GM18951 (cell line): ENCODE results near the gene SFXN5.
A peak's percentile ranks its signal among the peaks of the same experiment; 100 is the strongest.
"Not testable (repeated sequence)": the region's sequence is repeated elsewhere in the genome, so short reads cannot be mapped to it uniquely, and the experiment has no call there.

Experiments
- POLR2A ChIP-seq: IDR thresholded peaks from 4 replicates; pipeline ENCODE4 v1.6.1; 2011; ENCODE audit warnings: mild to moderate bottlenecking; ENCODE audit not compliant: insufficient read length, insufficient read depth; ENCODE audit errors: extremely low read depth
- in situ Hi-C: fragments of 300-500 bp; cut with MboI; formaldehyde crosslinking; loops from one replicate; pipeline ENCODE4 v1.12.0; 2022; ENCODE audit warnings: low sequenced_read_pairs, mixed read lengths, inconsistent platforms; ENCODE audit not compliant: unreplicated experiment

SFXN5 gene

DNA sequence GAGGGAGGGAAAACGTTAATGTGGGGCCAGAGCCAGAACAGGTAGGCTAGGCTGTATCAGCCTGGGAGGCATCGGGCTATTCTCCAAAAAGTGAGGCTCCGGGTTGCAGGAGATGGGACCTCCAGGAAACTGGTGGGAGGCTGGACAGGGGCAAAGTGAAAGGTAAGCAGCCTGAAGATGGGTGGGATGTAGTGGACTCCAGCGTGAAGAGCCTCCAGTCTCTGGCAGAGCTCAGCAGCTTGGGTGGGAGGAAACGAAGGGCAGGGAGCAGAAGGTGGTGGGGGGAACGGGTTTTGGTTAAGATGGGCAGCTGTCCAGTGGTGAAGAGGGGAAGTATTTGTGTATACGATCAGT is 157.3 kb downstream of the SFXN5 start:
- in situ Hi-C loops, result no loop called here
- TF ChIP-seq POLR2A, result no peak

DNA sequence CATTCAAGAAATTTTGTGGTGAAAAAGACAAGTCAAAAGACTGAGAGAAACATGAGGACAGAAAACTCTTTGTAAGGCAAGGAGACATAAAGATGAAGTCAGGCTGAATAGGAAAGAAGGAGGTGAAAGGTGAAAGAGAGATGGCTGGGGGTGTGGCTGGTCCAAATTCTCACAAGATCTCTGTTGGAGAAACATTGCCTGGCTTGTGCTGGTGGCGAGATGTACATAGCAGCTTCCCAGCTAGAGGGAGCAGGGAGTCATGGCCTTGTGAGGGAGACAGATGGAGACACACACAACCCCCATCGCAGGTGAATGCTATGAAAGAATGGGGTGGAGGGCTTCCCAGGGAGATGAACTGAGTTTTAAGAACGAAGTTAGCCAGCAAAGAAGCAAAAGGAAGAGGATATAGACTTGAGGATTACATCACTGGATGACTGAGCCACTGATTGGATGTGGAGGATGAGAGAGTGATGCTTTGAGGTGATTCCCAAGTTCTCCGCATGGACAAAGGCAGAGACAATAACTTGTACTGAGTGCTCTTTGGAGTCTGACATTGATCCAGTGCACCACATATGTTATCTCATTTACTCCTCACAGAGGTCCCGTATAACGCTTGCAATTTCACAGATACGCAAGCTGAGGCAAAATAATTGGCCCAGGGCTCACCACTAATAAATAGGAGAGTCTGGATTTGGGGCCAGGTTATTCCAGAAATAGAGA is 157.9 kb downstream of the SFXN5 start:
- no peak for TF ChIP-seq POLR2A
- in situ Hi-C loops, result no loop called here

DNA sequence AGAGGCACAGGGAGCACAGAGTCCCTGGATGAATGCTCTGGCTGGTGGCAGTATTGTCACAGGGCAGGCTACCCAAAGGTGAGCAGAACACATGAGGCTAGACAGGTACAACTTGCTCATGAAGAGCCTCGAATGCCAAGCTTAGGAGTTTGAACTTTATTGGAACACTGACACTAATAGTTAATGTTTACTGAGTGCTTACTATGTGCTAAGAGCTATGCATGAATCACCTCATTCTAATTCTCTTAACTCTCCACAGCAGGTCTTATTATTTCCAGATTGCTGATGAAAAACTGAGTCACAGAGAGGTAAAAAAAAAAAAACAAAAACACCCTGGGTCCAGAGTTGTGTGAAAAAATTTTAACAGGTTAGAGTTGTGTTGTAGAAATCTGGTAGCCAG is 160.3 kb downstream of the SFXN5 start:
- in situ Hi-C loops, result no loop called here
- TF ChIP-seq POLR2A, result no peak

DNA sequence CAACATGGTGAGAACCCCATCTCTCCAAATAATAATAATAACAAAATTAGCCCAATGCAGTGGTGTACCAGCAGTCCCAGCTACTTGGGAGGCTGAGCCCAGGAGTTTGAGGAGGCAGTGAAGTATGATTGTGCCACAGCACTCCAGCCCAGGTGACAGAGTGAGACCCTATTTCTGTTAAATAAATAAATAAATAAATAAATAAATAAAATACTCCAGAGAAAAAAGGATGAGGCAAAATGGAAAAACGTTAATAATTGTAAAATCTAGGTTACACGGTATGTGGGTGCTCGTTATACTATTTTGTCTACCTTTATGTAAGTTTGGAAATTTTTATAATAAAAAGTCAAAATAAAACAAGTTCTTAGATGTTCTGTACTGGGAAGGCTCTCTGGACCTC is 162.8 kb downstream of the SFXN5 start:
- TF ChIP-seq POLR2A, result no peak
- in situ Hi-C loops, result no loop called here

DNA sequence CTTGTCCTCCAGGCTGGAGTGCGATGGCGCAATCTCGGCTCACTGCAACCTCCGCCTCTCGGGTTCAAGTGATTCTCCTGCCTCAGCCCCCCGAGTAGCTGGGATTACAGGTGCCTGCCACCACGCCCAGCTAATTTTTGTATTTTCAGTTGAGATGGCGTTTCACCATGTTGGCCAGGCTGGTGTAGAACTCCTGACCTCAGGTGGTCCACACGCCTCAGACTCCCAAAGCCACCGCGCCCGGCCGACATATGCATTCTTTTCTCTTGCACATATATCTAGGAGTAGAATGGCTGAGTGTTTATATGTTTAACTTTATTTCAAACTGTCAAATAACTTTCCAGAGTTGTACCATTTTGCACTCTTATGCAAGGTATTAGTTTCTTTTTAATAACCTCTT is 164.1 kb downstream of the SFXN5 start:
- in situ Hi-C loops, result not testable (repeated sequence)

DNA sequence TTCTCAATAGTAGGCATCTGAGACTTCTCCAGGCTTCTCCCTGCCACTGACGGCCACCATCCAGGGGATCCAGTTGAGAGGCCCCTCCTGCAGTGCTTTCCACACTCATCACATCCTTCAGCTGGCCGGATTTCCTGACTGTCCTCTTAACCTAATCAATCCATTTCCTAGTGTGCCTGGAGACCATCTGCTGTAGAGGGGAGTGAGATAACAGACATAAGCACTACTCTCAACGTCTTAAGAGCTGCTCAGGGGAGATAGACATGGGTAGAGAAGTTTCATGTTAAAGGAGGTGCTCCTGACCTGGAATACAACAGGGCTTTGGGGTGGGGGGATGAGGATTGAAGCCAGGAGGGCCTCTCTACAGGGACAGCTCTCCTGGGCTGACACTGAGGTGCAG is 170.1 kb downstream of the SFXN5 start:
- no peak for TF ChIP-seq POLR2A
- in situ Hi-C loops, result no loop called here

DNA sequence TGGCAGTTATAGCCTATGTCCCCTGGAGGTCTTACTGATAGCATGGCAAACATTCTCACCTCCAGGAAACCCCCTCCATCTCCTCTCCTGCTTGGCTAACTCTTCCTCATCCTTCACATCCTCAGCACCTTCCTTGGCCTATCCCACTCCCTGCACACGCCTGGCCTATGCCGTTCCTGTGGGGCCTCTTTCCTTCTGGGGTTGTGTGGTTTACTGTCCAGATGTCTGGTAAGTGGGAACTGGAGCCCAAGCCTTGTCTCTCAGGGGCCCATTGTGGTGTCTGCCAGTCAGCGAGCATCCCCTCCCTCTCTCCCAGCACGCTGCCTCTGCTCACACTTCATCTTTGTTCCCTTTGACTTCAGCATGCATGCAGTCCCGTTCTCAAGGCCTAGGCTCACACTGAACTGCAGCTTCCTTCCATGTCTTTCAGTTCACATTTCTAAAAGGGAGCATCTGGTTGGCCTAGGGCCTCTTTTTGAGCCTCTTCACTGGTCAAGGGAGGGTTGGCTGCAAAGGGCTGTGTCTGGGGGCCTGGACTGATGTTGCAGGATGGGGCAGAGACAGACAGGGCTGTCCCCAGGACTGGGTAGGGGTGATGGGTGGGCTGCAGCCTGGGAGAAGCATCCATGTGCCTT is 171.2 kb downstream of the SFXN5 start:
- TF ChIP-seq POLR2A, result no peak
- in situ Hi-C loops, result no loop called here

DNA sequence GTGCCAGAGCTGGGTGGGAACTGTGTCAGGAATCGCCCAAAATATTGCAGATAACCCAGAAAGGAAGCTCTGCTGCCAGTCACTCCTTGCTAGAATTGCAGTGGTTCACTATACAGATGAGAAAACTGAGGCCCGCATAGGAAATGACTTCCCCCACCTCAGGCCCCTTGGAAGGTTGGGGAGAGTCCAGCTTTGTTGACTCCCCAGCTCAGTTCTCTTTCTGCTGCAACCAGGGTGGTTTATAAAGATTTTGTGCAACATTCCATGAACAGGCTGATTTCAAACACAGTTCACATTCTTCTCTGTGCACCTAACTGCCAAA is 173.0 kb downstream of the SFXN5 start:
- no peak for TF ChIP-seq POLR2A
- in situ Hi-C loops, result loop anchor here (10.0 kb wide), 1 partner anchor 76 kb away; no protein-coding TSS in a partner anchor

DNA sequence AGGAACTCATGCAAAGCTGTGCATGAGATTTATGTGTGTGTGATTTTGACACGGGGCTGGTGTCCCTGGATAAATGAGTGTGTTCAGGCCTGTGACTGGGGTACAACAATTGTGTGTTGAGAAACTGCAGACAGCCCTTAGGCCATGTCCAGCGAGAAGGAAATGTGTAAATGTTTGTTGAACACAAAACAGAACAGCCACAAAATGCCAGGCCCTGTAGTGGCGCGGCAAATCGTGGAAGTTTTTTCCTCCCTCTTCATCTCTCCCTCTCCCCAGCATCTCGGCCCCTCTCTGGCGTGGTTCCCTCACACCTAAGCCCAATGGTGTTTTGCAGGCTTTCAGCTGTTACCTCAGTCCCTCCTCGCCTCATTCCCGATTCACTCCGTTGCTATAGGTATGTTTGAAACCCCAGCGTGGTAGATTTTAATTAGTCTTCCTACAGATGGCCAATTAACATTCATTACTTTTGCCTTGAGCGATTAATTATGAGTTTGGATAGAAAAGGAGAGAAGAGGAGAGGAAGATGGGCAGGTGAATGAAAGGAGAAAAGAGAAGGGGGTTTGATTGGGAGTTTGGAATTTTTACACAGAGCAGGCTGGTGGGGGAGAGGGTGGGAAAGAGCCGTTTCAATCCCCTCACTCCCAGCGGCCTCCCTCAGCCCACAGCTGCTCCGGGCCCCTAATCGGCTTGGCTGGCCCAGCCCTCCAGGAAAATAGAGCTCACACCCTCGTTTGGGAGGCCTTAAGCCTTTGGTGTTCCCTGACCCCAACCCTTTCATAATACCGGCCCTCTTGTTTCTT is 173.5 kb downstream of the SFXN5 start:
- no peak for TF ChIP-seq POLR2A
- in situ Hi-C loops, result loop anchor here (10.0 kb wide), 1 partner anchor 77 kb away; no protein-coding TSS in a partner anchor

DNA sequence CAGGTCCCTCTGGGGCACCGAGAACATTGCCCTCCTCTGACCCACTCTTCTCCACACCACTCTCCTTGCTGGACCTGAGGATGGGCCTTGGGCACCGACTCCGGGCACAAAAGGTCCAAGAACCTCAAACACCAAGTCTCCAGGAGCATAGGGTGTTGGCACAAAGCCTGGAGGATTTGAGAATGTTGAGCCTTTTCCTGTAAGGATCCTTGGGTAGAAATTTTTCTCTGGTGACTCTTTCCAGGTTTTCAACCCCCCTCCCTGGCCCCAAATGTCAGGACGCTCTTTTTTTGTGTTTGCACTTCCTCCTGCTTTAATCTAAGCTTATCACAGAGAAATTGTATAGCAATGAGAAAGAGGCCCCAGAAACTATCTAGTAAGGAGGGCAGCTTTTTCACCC is 175.1 kb downstream of the SFXN5 start:
- TF ChIP-seq POLR2A, result no peak
- in situ Hi-C loops, result loop anchor here (10.0 kb wide), 1 partner anchor 78 kb away; no protein-coding TSS in a partner anchor

DNA sequence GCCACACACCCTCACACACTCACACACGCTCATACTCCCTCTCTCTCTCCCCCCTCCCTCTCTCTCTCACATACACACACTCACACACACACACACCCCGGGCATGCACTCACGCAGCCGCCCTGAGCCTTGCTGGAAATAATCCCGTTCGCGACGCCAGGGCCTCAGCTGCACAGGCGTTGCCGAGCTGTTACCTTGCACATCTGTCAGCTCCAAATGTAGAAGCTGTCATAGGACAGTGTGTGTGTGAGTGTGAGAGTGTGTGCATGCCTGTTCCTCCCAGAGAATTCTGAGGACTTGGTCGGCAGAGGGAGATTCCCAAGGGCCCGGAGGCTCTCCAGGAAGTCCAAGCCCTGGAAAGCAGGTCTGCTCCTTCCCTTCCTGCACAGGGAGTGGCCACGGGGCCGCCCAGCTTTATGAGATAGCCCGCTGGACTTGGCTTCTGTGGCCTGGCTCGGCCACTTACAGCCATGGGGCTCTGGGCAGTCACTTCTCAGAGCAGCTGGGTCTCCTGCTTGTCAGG is 175.7 kb downstream of the SFXN5 start:
- in situ Hi-C loops, result loop anchor here (10.0 kb wide), 1 partner anchor 79 kb away; no protein-coding TSS in a partner anchor
- TF ChIP-seq POLR2A, result no peak

DNA sequence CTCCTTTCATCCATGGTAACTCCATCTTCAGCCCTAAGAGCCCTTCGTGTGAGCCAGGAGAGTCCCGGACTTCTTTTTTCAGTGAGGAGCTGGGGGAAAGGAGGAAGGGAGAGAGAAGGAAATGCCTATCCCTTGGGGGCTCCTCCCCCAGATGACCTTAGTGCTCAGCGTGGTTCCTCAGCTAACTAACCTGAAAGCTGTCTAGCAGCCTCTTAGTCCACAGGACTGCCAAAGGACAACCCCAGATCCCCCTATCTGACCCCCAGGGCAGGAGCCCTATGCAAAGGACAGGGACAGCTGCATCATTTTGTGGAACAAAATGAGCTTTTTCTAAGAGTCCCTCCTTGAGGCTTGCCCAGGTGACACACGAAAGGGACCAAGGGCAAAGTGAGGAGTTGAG is 176.4 kb downstream of the SFXN5 start:
- TF ChIP-seq POLR2A, result no peak
- in situ Hi-C loops, result loop anchor here (10.0 kb wide), 1 partner anchor 80 kb away; no protein-coding TSS in a partner anchor

DNA sequence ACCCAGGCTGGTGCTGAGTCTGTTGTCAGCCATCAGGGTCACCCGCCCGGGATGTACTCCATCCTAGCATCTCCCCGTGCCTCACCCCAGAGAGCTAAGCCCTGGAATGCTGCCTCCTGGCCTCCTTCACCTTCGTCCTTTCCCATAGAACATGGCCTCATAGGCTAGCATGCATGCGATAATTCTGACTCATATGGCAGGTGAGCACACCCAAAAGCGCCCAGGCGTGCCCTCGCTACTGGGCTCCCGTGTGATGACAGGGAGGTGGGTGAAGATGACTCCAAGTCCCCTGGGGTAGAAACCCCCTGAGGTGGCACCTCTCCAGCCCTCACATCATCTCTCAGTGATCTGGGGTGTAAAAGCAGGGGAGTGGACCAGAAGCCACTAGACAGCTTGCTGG is 177.0 kb downstream of the SFXN5 start:
- in situ Hi-C loops, result loop anchor here (10.0 kb wide), 1 partner anchor 80 kb away; no protein-coding TSS in a partner anchor
- TF ChIP-seq POLR2A, result no peak

DNA sequence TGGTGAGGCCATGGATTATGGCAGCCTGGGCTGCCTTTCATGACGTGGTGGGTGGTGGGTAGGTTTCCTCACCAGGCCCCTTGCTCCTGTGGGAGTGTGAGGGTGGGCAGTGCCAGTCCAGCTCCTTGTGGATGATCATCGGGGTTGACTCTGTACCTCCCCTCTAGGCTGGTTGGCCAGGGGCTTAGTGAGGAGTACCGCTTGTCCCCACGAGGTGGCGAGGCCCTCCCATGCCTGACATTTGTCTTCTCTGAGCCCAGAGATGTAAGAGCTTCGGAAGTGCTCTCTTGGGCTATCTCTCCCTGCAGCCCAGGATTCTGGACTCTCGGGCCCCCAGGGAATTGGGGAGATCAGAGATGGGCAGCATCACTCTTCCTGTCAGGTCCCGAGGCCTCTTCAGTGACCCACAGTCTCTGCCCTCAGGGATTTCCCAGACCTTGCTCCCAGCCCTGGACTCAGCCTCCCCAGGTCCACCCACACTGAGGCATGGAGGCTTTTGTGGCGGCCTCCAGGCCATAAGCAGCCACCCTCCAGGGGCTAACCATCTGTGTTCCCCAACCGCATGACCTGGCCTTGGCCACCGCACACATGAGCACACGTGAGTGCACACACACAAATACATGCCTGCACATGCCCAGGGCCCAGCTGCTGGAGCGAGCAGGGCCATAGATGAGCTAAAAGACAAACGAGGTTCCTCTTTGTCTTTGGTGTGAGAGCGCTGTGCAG is 177.8 kb downstream of the SFXN5 start:
- in situ Hi-C loops, result loop anchor here (10.0 kb wide), 1 partner anchor 81 kb away; no protein-coding TSS in a partner anchor
- TF ChIP-seq POLR2A, result peak; percentile 27
